GM19455 (cell line): ENCODE measurements around the gene ICA1.
A peak's percentile ranks its signal among the peaks of the same experiment; 100 is the strongest.
"Not testable (repeated sequence)": the region's sequence is repeated elsewhere in the genome, so short reads cannot be mapped to it uniquely, and the experiment has no call there.

Experiments
- ATAC-seq: cut with Tn5 transposase; IDR thresholded peaks from one replicate; pipeline ENCODE4 v1.9.1; 2021; ENCODE audit not compliant: unreplicated experiment

The ICA1 gene

DNA sequence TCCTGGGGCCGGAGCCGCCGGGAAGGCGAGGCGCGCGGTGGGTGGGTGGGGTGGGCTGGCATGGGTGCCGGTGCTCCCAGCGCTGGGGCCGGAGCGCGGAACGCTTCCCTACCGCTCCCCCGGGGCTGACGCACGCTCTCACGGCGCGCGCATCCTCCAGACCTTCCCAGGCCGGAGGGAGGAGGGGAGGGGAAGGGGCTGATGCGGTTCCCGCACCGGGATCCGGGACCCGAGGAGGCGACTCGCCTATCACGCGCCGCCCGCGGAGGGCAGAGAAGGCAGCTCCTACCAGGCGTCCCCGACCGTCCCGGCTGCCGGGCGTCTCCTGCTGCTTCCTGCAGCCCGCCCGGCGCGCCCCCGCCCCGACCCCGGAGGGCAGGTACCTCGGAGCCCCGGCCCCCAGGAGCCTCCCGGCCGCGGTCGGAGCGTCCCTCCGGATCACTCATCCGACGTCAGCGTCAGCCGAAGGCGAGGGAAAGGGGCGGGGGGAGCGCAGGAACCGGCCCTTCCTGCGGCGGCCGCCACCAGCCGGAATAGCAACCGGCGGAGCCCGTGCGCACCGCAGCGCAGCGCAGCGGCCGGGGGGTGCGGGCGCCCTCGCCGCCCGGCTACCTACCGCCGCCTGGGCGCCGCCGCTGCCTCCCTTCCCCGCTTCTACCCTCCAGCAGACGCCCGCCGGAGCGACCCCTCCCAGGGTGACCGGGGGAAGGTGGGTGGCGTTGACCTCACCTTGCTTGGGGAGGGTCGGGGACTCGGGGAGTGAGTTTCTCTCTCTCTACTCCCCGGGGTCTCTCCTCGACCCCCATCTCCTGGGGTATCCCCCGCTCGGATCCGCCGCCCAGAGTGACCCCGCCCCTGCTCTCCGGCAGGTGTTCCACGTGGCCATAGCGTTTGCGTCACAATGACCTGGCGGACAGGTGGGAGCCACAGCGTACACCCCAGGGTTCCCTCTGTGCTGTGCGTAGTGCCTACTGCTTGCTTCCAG, at the start of gene ICA1:
ICA1 (minus strand) TSS at position 457 of the 985 bp plus-strand sequence. CDS start 26,241 bp downstream, outside the sequence.
- ATAC-seq = peak; percentile 69

DNA sequence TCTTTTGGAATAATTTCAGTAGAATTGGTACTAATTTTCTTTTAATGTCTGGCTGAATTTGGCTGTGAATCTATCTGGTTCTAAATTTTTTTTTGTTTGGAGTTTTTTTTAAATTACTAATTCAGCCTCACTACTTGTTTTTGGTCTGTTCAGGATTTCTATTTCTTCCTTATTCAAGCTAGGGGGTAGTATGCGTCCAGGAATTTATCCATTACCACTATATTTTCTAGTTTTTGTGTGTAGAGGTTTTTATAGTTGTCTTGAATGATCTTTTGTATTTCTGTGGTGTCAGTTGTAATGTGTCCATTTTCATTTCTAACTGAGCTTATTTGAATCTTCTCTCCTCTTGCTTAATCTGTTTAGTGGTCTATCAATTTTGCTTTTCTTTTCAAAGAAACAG, 48.9 kb upstream of the ICA1 start:
- ATAC-seq = no peak

GRCh38 chr7:8305625-8306388, 43.8 kb upstream of the ICA1 start:
- no peak for ATAC-seq

DNA sequence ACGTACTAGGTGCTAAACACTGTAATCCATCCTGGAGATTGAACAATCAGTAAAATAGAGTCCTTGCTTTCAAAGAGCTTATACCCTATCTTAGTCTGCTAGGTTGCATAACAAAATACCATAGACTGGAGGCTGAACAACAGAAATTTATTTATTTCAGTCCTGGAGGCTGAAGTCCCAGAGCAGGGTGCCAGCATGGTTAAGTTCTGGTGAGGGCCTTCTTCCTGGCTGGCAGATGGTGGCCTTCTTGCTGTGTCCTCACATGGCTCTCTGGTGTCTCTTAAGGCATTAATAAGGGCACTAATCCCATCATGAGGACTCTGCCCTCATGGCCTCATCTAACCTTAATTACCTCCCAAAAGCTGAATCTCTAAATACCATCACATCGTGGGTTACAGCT, 43.1 kb upstream of the ICA1 start:
- no peak for ATAC-seq

DNA sequence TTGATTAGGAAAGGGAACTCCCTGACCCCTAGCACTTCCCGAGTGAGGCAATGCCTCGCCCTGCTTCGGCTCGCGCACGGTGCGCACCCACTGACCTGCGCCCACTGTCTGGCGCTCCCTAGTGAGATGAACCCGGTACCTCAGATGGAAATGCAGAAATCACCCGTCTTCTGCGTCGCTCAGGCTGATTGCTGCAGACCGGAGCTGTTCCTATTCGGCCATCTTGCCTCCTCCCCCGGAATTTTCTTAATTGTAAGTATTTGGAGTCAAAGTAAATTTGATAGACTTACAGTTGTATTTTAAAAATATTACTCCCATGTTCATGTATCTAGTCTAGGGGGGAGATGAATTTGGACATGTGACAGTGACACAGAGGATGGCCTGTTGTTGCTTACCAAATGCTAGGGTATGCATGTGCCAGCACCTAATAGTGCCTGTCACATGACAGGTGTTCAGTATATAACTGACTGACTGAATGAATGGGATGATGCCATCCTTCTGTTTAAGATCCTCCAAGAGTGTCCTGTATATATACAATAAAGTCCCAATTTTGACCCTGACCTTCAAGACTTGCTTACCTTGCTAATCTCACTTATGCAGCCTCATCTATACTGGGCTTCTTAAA, 42.0 kb upstream of the ICA1 start:
- no peak for ATAC-seq

DNA sequence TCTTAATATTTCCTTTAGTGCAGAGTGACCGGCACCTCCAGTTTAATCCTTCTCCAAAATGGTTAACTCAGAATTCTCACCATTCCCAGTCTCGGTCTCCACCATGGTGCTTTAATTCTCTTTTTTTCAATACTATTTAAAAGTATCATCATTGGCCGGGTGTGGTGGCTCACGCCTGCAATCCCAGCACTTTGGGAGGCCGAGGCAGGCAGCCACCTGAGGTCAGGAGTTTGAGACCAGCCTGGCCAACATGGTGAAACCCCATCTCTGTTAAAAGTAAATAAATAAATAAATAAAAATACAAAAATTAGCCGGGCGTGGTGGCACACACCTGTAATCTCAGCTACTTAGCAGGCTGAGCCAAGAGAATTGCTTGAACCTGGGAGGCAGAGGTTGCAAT, 35.1 kb upstream of the ICA1 start:
- ATAC-seq = not testable (repeated sequence)

GRCh38 chr7:8296362-8296659, 34.3 kb upstream of the ICA1 start:
- peak; percentile 19 for ATAC-seq

- peak; percentile 100 for ATAC-seq
These were observed 33.8 kb upstream of the ICA1 start for GRCh38 chr7:8295638-8296361.

- ATAC-seq = no peak
These were observed 29.6 kb upstream of the ICA1 start for GRCh38 chr7:8291397-8292141.

GRCh38 chr7:8290645-8291308, 28.8 kb upstream of the ICA1 start:
- ATAC-seq = no peak

DNA sequence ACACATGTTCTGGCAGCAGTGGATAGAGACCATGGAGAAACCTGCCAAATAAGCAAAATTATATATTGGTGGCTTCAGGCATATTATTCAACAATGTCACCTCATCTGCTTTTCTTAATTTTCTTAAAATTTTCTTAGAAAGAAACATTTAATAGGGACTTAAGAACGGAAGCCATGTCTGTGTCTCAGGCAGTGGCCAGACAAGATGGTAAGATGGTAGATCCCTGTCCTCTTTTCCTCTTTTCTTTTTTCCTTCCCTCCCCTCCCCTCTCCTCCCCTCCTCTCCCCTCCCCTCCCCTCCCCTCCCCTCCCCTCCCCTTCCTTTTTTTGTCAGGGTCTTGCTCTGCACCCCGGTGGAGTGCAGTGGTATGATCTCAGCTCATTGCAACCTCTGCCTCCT, 24.2 kb upstream of the ICA1 start:
- ATAC-seq = no peak

GRCh38 chr7:8285155-8285554, 23.2 kb upstream of the ICA1 start:
- ATAC-seq = no peak

DNA sequence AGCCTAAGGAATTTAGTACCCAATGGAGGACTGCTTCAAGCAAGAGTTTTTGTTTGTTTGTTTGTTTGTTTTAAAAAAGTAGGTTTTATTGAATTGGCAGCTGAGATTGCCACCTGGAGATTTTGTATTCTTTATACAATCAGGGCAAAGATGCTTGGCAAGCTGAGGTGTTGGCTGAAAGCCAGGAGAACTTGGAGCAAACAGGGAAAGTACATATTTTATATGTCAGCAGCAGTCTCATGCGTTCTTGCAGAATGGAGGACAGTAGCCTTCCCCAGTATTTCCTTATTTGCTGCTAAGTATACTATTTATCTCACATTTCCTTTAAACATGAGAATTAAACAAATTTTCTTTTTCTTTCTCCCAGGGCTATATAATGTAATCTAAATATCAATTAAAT, 22.6 kb upstream of the ICA1 start:
- no peak for ATAC-seq

DNA sequence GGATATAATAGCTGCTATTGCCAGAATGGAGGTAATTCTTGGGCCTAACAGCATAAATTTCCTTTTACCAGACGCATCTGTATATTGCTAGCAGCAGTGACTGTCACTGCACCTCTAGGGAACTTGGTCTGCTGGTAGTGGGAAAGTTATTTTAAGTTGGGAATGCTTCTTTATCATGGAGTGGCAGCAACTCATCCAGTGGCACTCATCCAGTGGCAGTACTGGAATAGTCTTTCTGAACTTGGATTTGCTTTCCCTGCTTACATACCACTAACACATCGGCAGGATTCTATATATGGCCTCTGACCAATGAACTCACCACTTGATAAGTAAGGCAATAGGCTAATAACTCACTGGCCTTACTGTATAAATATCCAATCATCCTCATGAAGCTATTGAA, 22.0 kb upstream of the ICA1 start:
- ATAC-seq = no peak

DNA sequence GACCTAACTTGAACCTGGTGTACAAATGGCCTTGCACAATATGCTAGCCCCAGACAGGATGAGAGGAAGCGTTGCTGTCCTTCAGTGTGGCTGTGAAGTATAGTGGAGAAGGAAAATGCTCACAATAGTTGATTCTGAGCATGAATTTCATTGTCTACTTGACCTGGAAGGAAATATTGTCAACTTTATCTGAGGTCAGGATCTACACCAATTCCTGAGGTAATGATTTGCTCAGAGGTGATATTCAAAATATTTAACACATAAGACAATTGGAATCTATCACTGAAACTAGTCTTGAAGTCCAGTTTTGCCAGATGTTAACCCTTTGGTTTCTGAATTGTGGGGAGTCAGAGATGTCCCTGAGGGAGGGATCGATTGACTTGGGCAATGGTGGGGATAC, 20.9 kb upstream of the ICA1 start:
- ATAC-seq = no peak

DNA sequence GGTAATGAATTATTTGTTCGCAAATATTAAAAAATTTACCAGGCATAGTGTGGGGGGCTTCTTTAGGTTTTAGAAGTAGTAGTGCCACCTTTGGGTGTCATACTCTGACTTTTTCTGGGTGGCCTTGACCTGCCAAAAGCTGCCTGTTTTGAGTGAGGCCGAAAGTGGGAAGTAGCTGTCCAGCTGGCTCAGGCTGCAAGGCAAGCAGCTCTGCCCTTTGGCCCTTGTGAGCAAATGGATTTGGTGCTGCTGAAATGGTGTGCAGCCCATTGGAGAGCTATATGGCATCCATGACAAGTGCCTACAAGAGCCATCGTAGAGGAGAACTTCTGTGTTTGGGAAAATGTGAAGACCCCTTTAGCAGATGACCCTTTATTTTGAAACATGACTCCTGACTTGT, 20.2 kb upstream of the ICA1 start:
- no peak for ATAC-seq

GRCh38 chr7:8278183-8278582, 16.2 kb upstream of the ICA1 start:
- ATAC-seq = no peak

DNA sequence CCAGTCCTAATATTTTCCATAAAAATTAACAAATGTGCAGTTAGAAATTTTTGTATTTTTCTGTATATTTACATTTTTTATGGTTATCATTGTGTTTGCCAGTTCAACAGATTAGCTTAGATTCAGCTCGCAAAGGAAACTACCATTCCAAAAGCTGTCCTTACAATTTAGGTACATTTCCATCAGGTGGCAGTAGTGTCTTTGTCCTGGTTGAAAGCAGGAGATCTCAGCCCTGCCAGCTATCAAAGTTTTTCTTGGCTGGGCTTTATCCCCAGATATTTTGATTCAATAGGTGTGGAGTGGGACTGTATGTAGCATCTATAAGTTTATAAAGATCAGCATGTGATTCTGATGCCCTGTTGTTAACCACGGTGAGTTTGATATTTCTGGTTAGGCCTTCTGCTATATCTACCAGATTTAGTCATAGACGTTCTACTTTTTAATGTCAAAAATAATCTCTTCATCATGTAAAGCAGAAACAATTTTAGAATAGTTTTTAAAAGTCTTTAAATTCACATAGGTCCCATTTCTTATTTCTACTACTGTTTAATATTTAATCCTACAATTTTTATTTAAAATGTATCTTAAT, 15.5 kb upstream of the ICA1 start:
- ATAC-seq = no peak

- no peak for ATAC-seq
These were observed 12.6 kb upstream of the ICA1 start for GRCh38 chr7:8274589-8274988.
